GM19455 (cell line): ENCODE measurements around the gene SPATA2L.

Experiments used
- ATAC-seq: cut with Tn5 transposase; IDR thresholded peaks from one replicate; pipeline ENCODE4 v1.9.1; 2021; ENCODE audit not compliant: unreplicated experiment

Gene SPATA2L

GRCh38 chr16:89658221-89658879, 43.2 kb downstream of the SPATA2L start:
- ATAC-seq, result no peak

GRCh38 chr16:89657442-89658220, 43.9 kb downstream of the SPATA2L start, which contains the start of the genes CHMP1A and SPATA33:
Gene CHMP1A (minus strand): TSS chr16:89657708. CDS start chr16:89657588, 120 bp downstream.
Gene SPATA33 (plus strand): TSS chr16:89657836. CDS start chr16:89657912, 76 bp downstream.
- ATAC-seq, result peak; percentile 90

- no peak for ATAC-seq
Observed at GRCh38 chr16:89656435-89657121, 44.9 kb downstream of the SPATA2L start.

- no peak for ATAC-seq
Observed at GRCh38 chr16:89655062-89655643, 46.4 kb downstream of the SPATA2L start.

- no peak for ATAC-seq
Observed at GRCh38 chr16:89653656-89654295, 47.7 kb downstream of the SPATA2L start.

GRCh38 chr16:89651584-89651983, 49.9 kb downstream of the SPATA2L start:
- ATAC-seq, result no peak

GRCh38 chr16:89646906-89647305, 54.6 kb downstream of the SPATA2L start:
- no peak for ATAC-seq
